Fibroblast of the aortic adventitia (primary cell): ENCODE results near the gene C3orf80. TPM values are rescaled to one million over a fixed set of nuclear protein-coding genes. Genes with fewer than 3 reads are reported as not detected.
"Not testable (repeated sequence)": the region's sequence is repeated elsewhere in the genome, so short reads cannot be mapped to it uniquely, and the experiment has no call there.

Source experiments
- DNase-seq: peaks from one replicate; pipeline ENCODE4 v3.0.0-alpha.2; 2010; ENCODE audit warnings: low read depth
- H3K4me3 ChIP-seq: 2 replicates; pipeline ENCODE4 v1.5.1; 2011; ENCODE audit warnings: low read depth, mild to moderate bottlenecking, control low read depth, low read length, moderate library complexity
- CTCF ChIP-seq: IDR thresholded peaks from 2 replicates; pipeline ENCODE4 v1.5.1; 2011; ENCODE audit warnings: mild to moderate bottlenecking, low read length, control low read depth, inconsistent platforms; ENCODE audit not compliant: insufficient read depth
- total RNA-seq: library from RNA; depleted of rRNA; stranded (reverse); fragments of >200 nt; gene quantifications from 2 replicates; pipeline ENCODE4 v1.2.3, GENCODE V29; 2012; ENCODE audit warnings: low replicate concordance

The C3orf80 gene
- total RNA-seq, 1 donor, result 0.63 TPM

GRCh38 chr3:160195106-160195505 lies 30.1 kb upstream of the C3orf80 start:
- H3K4me3 ChIP-seq, result no peak overlapping the region
- TF ChIP-seq CTCF, result no peak
- DNase-seq, result no peak

GRCh38 chr3:160196511-160197104 lies 28.6 kb upstream of the C3orf80 start:
- TF ChIP-seq CTCF, result no peak
- DNase-seq, result peak; percentile 86

GRCh38 chr3:160199108-160199507 lies 26.1 kb upstream of the C3orf80 start:
- no peak for TF ChIP-seq CTCF
- no peak overlapping the region for H3K4me3 ChIP-seq
- DNase-seq, result no peak

More at GRCh38 chr3:160196511-160197104, 28.6 kb upstream of the C3orf80 start:
- H3K4me3 ChIP-seq, result no peak overlapping the region

- peak; percentile 48 for DNase-seq
- TF ChIP-seq CTCF, result no peak
- H3K4me3 ChIP-seq, result no peak overlapping the region
Observed at GRCh38 chr3:160200353-160200752, 24.9 kb upstream of the C3orf80 start.

GRCh38 chr3:160204396-160205011 lies 20.7 kb upstream of the C3orf80 start:
- H3K4me3 ChIP-seq, result not testable (repeated sequence)
- DNase-seq, result peak; percentile 43

- H3K4me3 ChIP-seq, result no peak overlapping the region
- TF ChIP-seq CTCF, result no peak
- DNase-seq, result peak; percentile 27
Observed at GRCh38 chr3:160205606-160206005, 19.6 kb upstream of the C3orf80 start.

- no peak for TF ChIP-seq CTCF
- DNase-seq, result no peak
- H3K4me3 ChIP-seq, result no peak overlapping the region
Observed at GRCh38 chr3:160210341-160210740, 14.9 kb upstream of the C3orf80 start.
